ENCODE results near the gene FGF14.

FGF14 gene

GRCh38 chr13:101727118-101727517 lies 674.7 kb downstream of the FGF14 start:
- DNase-seq (ENCODE audit: low read depth), result no peak

- no peak for DNase-seq (ENCODE audit: low read depth)
These were observed 675.2 kb downstream of the FGF14 start for GRCh38 chr13:101726681-101727080.

- DNase-seq (ENCODE audit: low read depth), result no peak
These were observed 683.4 kb downstream of the FGF14 start for GRCh38 chr13:101718496-101718895.

- DNase-seq (ENCODE audit: low read depth), result no peak
These were observed 684.5 kb downstream of the FGF14 start for GRCh38 chr13:101717353-101717752.

GRCh38 chr13:101714195-101714594 lies 687.7 kb downstream of the FGF14 start:
- DNase-seq (ENCODE audit: low read depth), result no peak

GRCh38 chr13:101712026-101712348 lies 689.9 kb downstream of the FGF14 start:
- peak; percentile 59 for DNase-seq (ENCODE audit: low read depth)

- no peak for DNase-seq (ENCODE audit: low read depth)
These were observed 690.4 kb downstream of the FGF14 start for GRCh38 chr13:101711307-101712025.

GRCh38 chr13:101709952-101710351 lies 691.9 kb downstream of the FGF14 start:
- DNase-seq (ENCODE audit: low read depth), result no peak

- no peak for DNase-seq (ENCODE audit: low read depth)
These were observed 693.7 kb downstream of the FGF14 start for GRCh38 chr13:101708115-101708514.

GRCh38 chr13:101707659-101708058 lies 694.2 kb downstream of the FGF14 start:
- DNase-seq (ENCODE audit: low read depth), result no peak

- peak; percentile 99 for DNase-seq (ENCODE audit: low read depth)
These were observed 695.2 kb downstream of the FGF14 start for GRCh38 chr13:101706651-101707050.

GRCh38 chr13:101703838-101704237 lies 698.0 kb downstream of the FGF14 start:
- no peak for DNase-seq (ENCODE audit: low read depth)

- DNase-seq (ENCODE audit: low read depth), result no peak
These were observed 698.8 kb downstream of the FGF14 start for GRCh38 chr13:101703081-101703480.

GRCh38 chr13:101700598-101700997 lies 701.2 kb downstream of the FGF14 start:
- peak; percentile 66 for DNase-seq (ENCODE audit: low read depth)

- DNase-seq (ENCODE audit: low read depth), result peak; percentile 58
These were observed 703.4 kb downstream of the FGF14 start for GRCh38 chr13:101698400-101698799.

- DNase-seq (ENCODE audit: low read depth), result no peak
These were observed 704.1 kb downstream of the FGF14 start for GRCh38 chr13:101697745-101698144.

- DNase-seq (ENCODE audit: low read depth), result no peak
These were observed 705.9 kb downstream of the FGF14 start for GRCh38 chr13:101695870-101696516.

- no peak for DNase-seq (ENCODE audit: low read depth)
These were observed 710.4 kb downstream of the FGF14 start for GRCh38 chr13:101691341-101691860.

- no peak for DNase-seq (ENCODE audit: low read depth)
These were observed 711.0 kb downstream of the FGF14 start for GRCh38 chr13:101690871-101691270.

- DNase-seq (ENCODE audit: low read depth), result no peak
These were observed 715.8 kb downstream of the FGF14 start for GRCh38 chr13:101686003-101686402.

- DNase-seq (ENCODE audit: low read depth), result peak; percentile 59
These were observed 720.0 kb downstream of the FGF14 start for GRCh38 chr13:101681834-101682233.

GRCh38 chr13:101673360-101674105 lies 728.3 kb downstream of the FGF14 start:
- peak; percentile 46 for DNase-seq (ENCODE audit: low read depth)

- no peak for DNase-seq (ENCODE audit: low read depth)
These were observed 740.0 kb downstream of the FGF14 start for GRCh38 chr13:101661839-101662238.

All from iris pigment epithelial cell (primary cell).